ENCODE data around the gene NRM. TPM values are rescaled to one million over a fixed set of nuclear protein-coding genes. Genes with fewer than 3 reads are reported as not detected.
A peak's percentile ranks its signal among the peaks of the same experiment; 100 is the strongest.

Gene NRM
- total and polyA plus RNA-seq, 2 of the 13 experiments (the other 11 are each of a cell fraction or from before 2014, with no cell fraction given): 12.5 to 16.0 TPM

- TF ChIP-seq BRF2 (CRISPR knock-in tag; IDR thresholded peaks at IDR 0.05) (no peak), MYPOP (CRISPR knock-in tag; IDR thresholded peaks at IDR 0.05) (0 out of 2 replicates have a peak, but pooled peaks have one; percentile 27), ZNF354B (CRISPR knock-in tag; IDR thresholded peaks at IDR 0.05) (no peak), ZNF576 (CRISPR knock-in tag; IDR thresholded peaks at IDR 0.05) (no peak), ZNF780A (CRISPR knock-in tag; IDR thresholded peaks at IDR 0.05) (no peak), FOXK1 (CRISPR knock-in tag; IDR thresholded peaks at IDR 0.05; ENCODE audit: borderline replicate concordance, low read depth) (no peak), ZNF552 (CRISPR knock-in tag; IDR thresholded peaks at IDR 0.05; ENCODE audit: borderline replicate concordance) (peak; percentile 61; the same call in 1 of the 2 replicates), ZNF232 (CRISPR knock-in tag; IDR thresholded peaks at IDR 0.05; ENCODE audit: borderline replicate concordance) (0 out of 2 replicates have a peak, but pooled peaks have one; percentile 7), ZKSCAN8 (CRISPR knock-in tag; IDR thresholded peaks at IDR 0.05; ENCODE audit: borderline replicate concordance) (no peak), ZBTB7B (CRISPR knock-in tag; IDR thresholded peaks at IDR 0.05) (peak; percentile 43; the same call in 1 of the 2 replicates), MYC (CRISPR knock-in tag; IDR thresholded peaks at IDR 0.05; ENCODE audit: borderline replicate concordance) (peak; percentile 69; the same call in 1 of the 2 replicates), ZNF230 (CRISPR knock-in tag; IDR thresholded peaks at IDR 0.05) (peak; percentile 17; the same call in 1 of the 2 replicates), TRAFD1 (CRISPR knock-in tag; IDR thresholded peaks at IDR 0.05; ENCODE audit: borderline replicate concordance) (no peak), ATF7-NPFF (CRISPR knock-in tag; IDR thresholded peaks at IDR 0.05; ENCODE audit: low read depth) (peak; percentile 36; the same call in 1 of the 2 replicates), HNRNPK (IDR thresholded peaks at IDR 0.05; ENCODE audit: low read depth, low read length, poor library complexity, severe bottlenecking) (peak; percentile 87), HIVEP1 (CRISPR knock-in tag; IDR thresholded peaks at IDR 0.05) (peak; percentile 41; the same call in 1 of the 2 replicates), CBFB (CRISPR knock-in tag; IDR thresholded peaks at IDR 0.05) (peak; percentile 43; the same call in 1 of the 2 replicates), ARID2 (CRISPR knock-in tag; IDR thresholded peaks at IDR 0.05; ENCODE audit: borderline replicate concordance) (0 out of 2 replicates have a peak, but pooled peaks have one; percentile 25), ZNF670 (CRISPR knock-in tag; IDR thresholded peaks at IDR 0.05; ENCODE audit: borderline replicate concordance) (no peak), ZBTB7A (CRISPR knock-in tag; IDR thresholded peaks at IDR 0.05) (peak; percentile 55; the same call in 1 of the 2 replicates), SMAD9 (CRISPR knock-in tag; IDR thresholded peaks at IDR 0.05) (0 out of 2 replicates have a peak, but pooled peaks have one; percentile 10), ZSCAN12 (CRISPR knock-in tag; IDR thresholded peaks at IDR 0.05) (no peak), AHR (CRISPR knock-in tag; IDR thresholded peaks at IDR 0.05) (0 out of 2 replicates have a peak, but pooled peaks have one; percentile 27), FOXP1 (IDR thresholded peaks at IDR 0.05) (no peak), FOXP1 (CRISPR knock-in tag; IDR thresholded peaks at IDR 0.05) (no peak)
These were observed 3.7 kb downstream of the NRM start (continued) for GRCh38 chr6:30686908-30687658.

Measured in HepG2 (cell line).